Uterus (tissue), 2 donors: ENCODE data around the gene TRIM28.

Experiments used
- CTCF ChIP-seq, 4 experiments: fragments of 200-600 bp in 2 of 4; fragments of 450-650 bp in 2 of 4; sonication (generic) in 2 of 4; IDR thresholded peaks; one replicate each; pipeline ENCODE4 v1.5.1; 2016 to 2019; ENCODE audit warnings: antibody characterized with exemption in 4 of 4, mild to moderate bottlenecking in 2 of 4, moderate library complexity in 1 of 4
- POLR2A ChIP-seq, 2 donors: fragments of 450-650 bp; IDR thresholded peaks; one replicate each; pipeline ENCODE4 v1.6.1; 2016; ENCODE audit warnings: antibody characterized with exemption in 2 of 2, mild to moderate bottlenecking in 1 of 2, moderate library complexity in 1 of 2

- no peak for TF ChIP-seq POLR2A (IDR thresholded peaks at IDR 0.05)
- no peak for TF ChIP-seq CTCF (IDR thresholded peaks at IDR 0.05)
Observed at GRCh38 chr19:58536852-58537798, 6.7 kb upstream of the TRIM28 start.
